Measurements from ENCODE around the gene SLC25A20. TPM values are rescaled to one million over a fixed set of nuclear protein-coding genes. Genes with fewer than 3 reads are reported as not detected.

The SLC25A20 gene
- total and polyA plus RNA-seq, 2 of the 4 experiments (the other 2 are of a cell fraction) = 23.8 to 27.1 TPM

DNA sequence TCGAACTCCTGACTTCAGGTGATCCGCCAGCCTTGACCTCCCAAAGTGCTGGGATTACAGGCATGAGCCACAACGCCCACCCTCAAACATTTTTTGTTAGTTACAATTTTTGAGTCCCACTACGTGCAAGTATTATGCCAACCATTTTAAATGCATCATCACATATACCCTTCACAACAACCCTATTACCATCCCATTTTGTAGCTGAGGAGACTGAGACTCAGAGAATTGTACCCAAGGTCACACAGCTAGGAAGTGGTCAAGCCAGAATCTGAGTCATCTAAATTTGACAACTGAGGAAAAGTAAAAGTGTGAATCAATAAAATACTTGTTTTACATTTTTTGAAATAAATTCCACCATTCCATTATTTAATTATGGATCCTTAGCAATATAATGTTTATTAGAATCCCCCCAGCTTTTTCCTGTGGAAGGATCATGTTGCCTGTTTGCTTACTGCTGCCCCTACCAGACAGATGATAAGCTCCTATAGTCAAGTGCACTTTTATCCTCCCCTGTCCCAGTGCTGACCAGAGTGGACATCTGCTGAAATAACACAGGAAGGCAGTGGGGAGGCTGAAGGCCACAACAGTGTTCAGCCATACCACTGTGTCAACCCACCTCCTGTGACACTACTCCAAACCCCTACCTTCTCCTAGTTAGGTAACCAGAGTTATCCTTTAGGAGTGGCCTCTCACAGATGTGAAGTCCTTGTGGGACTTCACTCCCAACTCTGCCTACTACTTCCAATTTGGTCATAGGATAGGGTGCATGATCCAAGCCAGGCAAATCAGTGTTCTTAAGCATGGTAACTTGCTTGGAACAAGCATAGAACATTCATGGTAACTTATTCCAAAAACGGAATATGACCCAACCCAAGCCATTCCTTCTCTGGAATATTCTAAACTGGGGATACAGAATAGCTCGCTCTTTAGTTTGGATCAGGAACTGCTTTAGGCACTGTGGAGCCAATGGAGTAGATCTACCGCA lies 79.2 kb downstream of the SLC25A20 start:
- Histone ChIP-seq H2AFZ (replicated peaks; ENCODE audit: low read length, poor library complexity) (no peak overlapping the region), H3K36me3 (ENCODE audit: control insufficient read depth, insufficient read depth, low read length) (no peaks in the 10 kb centered on the region), H2AK5ac (ENCODE audit: low read depth, low read length) (no peak overlapping the region), H2BK5ac (ENCODE audit: low read depth, low read length, poor library complexity, severe bottlenecking) (no peak overlapping the region), H3K18ac (ENCODE audit: low read depth, low read length) (no peak overlapping the region), H3K9me3 (ENCODE audit: control insufficient read depth, insufficient read depth, low read length) (no peaks in the 10 kb centered on the region), H3K4me1 (ENCODE audit: control insufficient read depth, insufficient read depth, low read length) (peaks cover 3% of the 10 kb centered on the region; the same call in 1 of the 2 replicates), H4K5ac (ENCODE audit: low read depth, low read length) (no peak overlapping the region), H2BK15ac (ENCODE audit: low read depth, low read length) (no peak overlapping the region), H3K27me3 (ENCODE audit: control insufficient read depth, insufficient read depth, low read length) (no peaks in the 10 kb centered on the region), H2AK9ac (replicated peaks; ENCODE audit: low read depth, low read length, poor library complexity) (no peak overlapping the region), H2BK120ac (ENCODE audit: low read depth, low read length) (no peak overlapping the region), H4K8ac (ENCODE audit: low read depth in 2 of 2, low read length in 2 of 2) (no peak overlapping the region), H3K4ac (ENCODE audit: low read depth, low read length) (no peak overlapping the region), H3K4me2 (ENCODE audit: low read depth, low read length) (no peak overlapping the region), H3K23ac (ENCODE audit: low read depth, low read length) (no peak overlapping the region), H4K20me1 (ENCODE audit: insufficient read depth, low read length) (peaks cover 14% of the 10 kb centered on the region; the same call in 1 of the 2 replicates), H3K27ac (ENCODE audit: insufficient read depth, low read length) (no peak overlapping the region), H3K9ac (ENCODE audit: low read depth, low read length) (no peak overlapping the region), H3K4me3 (ENCODE audit: insufficient read depth, low read depth, low read length) (no peak overlapping the region), H3K14ac (replicated peaks; ENCODE audit: low read depth, low read length) (no peak overlapping the region), H3K79me1 (ENCODE audit: low read depth in 1 of 2, low read length in 2 of 2) (peaks cover 20 to 57% of the 10 kb centered on the region in 2 experiments), H3K9me1 (ENCODE audit: insufficient read depth, low read length) (peaks cover 12% of the 10 kb centered on the region), H2BK20ac (ENCODE audit: low read depth, low read length) (no peak overlapping the region), H3K56ac (ENCODE audit: extremely low read depth, insufficient read depth, low read length) (no peak overlapping the region), H4K91ac (ENCODE audit: insufficient read depth, low read depth, low read length) (no peak overlapping the region)
- ATAC-seq (ENCODE audit: low read depth) = no peak
- intact Hi-C loops (cut with micrococcal nuclease) = no loop called here
- ChIA-PET POLR2A (ENCODE audit: unreplicated experiment) (no interaction called here), CTCF (no interaction called here)
- dilution Hi-C loops (cut with HindIII; ENCODE audit: low sequenced_read_pairs, unreplicated experiment) = no loop called here
- BruUV-seq (replicated peaks) = no TSS peak
- 100% methylated on average over 2 of the region's 7 CpGs; no CpG with 5 or more reads in 1 of the 2 experiments for WGBS, 2 experiments (ENCODE audit: extremely low coverage in 2 of 2, insufficient read length in 1 of 2)
- in situ Hi-C loops (cut with MboI; ENCODE audit: low sequenced_read_pairs) = no loop called here
- DNase-seq = no peak
- TF ChIP-seq POLR2A (IDR thresholded peaks at IDR 0.05; ENCODE audit: low read depth, low read length) (no peak), MXI1 (IDR thresholded peaks at IDR 0.05; ENCODE audit: borderline replicate concordance, low read depth, low read length) (no peak), MAFK (IDR thresholded peaks at IDR 0.05; ENCODE audit: low read depth, low read length) (no peak), FOS (IDR thresholded peaks at IDR 0.05; ENCODE audit: low read depth, low read length) (no peak), MAZ (IDR thresholded peaks at IDR 0.05; ENCODE audit: borderline replicate concordance, low read depth, low read length) (no peak), RFX5 (IDR thresholded peaks at IDR 0.05; ENCODE audit: low read depth, low read length) (no peak), RCOR1 (IDR thresholded peaks at IDR 0.05; ENCODE audit: insufficient replicate concordance, low read length) (no peak), RAD21 (IDR thresholded peaks at IDR 0.05; ENCODE audit: low read length) (no peak), BHLHE40 (IDR thresholded peaks at IDR 0.05; ENCODE audit: low read depth, low read length) (no peak), CEBPB (IDR thresholded peaks at IDR 0.05; ENCODE audit: low read depth, low read length) (no peak), NFE2L2 (IDR thresholded peaks at IDR 0.05; ENCODE audit: low read depth, low read length) (no peak), SMC3 (IDR thresholded peaks at IDR 0.05; ENCODE audit: low read depth, low read length) (no peak), CHD1 (IDR thresholded peaks at IDR 0.05; ENCODE audit: low read depth, low read length) (no peak)
- TF ChIP-seq, protein P1, sequence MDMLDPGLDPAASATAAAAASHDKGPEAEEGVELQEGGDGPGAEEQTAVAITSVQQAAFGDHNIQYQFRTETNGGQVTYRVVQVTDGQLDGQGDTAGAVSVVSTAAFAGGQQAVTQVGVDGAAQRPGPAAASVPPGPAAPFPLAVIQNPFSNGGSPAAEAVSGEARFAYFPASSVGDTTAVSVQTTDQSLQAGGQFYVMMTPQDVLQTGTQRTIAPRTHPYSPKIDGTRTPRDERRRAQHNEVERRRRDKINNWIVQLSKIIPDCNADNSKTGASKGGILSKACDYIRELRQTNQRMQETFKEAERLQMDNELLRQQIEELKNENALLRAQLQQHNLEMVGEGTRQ (IDR thresholded peaks at IDR 0.05; ENCODE audit: low read depth, low read length) = no peak
- TF ChIP-seq, protein P2, sequence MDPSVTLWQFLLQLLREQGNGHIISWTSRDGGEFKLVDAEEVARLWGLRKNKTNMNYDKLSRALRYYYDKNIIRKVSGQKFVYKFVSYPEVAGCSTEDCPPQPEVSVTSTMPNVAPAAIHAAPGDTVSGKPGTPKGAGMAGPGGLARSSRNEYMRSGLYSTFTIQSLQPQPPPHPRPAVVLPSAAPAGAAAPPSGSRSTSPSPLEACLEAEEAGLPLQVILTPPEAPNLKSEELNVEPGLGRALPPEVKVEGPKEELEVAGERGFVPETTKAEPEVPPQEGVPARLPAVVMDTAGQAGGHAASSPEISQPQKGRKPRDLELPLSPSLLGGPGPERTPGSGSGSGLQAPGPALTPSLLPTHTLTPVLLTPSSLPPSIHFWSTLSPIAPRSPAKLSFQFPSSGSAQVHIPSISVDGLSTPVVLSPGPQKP (IDR thresholded peaks at IDR 0.05; ENCODE audit: borderline replicate concordance, low read depth, low read length) = no peak
